H9 (cell line): ENCODE measurements around the gene PRTFDC1. TPM values are rescaled to one million over a fixed set of nuclear protein-coding genes. Genes with fewer than 3 reads are reported as not detected.

ENCODE experiments used
- DNase-seq: peaks from one replicate; pipeline ENCODE4 v3.0.0-alpha.2; 2017
- H2AFZ ChIP-seq: one replicate; pipeline ENCODE4 v1.6.1; 2013; ENCODE audit warnings: mild to moderate bottlenecking, low read length, control low read depth, moderate library complexity
- H2AK5ac ChIP-seq: 2 replicates; pipeline ENCODE4 v1.6.1; 2013; ENCODE audit warnings: low read length, control low read depth, mixed read lengths; ENCODE audit not compliant: insufficient read length
- H2BK120ac ChIP-seq: one replicate; pipeline ENCODE4 v1.6.1; 2013; ENCODE audit warnings: low read depth, mild to moderate bottlenecking, low read length, control low read depth, inconsistent platforms; ENCODE audit not compliant: poor library complexity, severe bottlenecking
- H2BK12ac ChIP-seq: 2 replicates; pipeline ENCODE4 v1.6.1; 2013; ENCODE audit warnings: low read length, control low read depth, mixed read lengths, low read depth; ENCODE audit not compliant: insufficient read length
- H2BK15ac ChIP-seq: 2 replicates; pipeline ENCODE4 v1.6.1; 2013; ENCODE audit warnings: low read depth, low read length, control low read depth
- H2BK20ac ChIP-seq: one replicate; pipeline ENCODE4 v1.6.1; 2013; ENCODE audit warnings: low read depth, mild to moderate bottlenecking, low read length, control low read depth, inconsistent platforms; ENCODE audit not compliant: poor library complexity, severe bottlenecking
- H2BK5ac ChIP-seq: 2 replicates; pipeline ENCODE4 v1.6.1; 2013; ENCODE audit warnings: low read length, control low read depth, mixed read lengths; ENCODE audit not compliant: insufficient read length
- H3K14ac ChIP-seq: 2 replicates; pipeline ENCODE4 v1.6.1; 2013; ENCODE audit warnings: low read length, control low read depth; ENCODE audit not compliant: insufficient read depth
- H3K18ac ChIP-seq: 2 replicates; pipeline ENCODE4 v1.6.1; 2013; ENCODE audit warnings: low read depth, mild to moderate bottlenecking, mixed read lengths, low read length, control low read depth; ENCODE audit not compliant: insufficient read length
- H3K23ac ChIP-seq: 2 replicates; pipeline ENCODE4 v1.6.1; 2013; ENCODE audit warnings: low read length, control low read depth, mixed read lengths, low read depth; ENCODE audit not compliant: insufficient read length
- H3K23me2 ChIP-seq: 2 replicates; pipeline ENCODE4 v1.6.1; 2013; ENCODE audit warnings: low read depth, mild to moderate bottlenecking, mixed read lengths, low read length, control low read depth; ENCODE audit not compliant: insufficient read length, poor library complexity, severe bottlenecking
- H3K27ac ChIP-seq: 2 replicates; pipeline ENCODE4 v1.5.1; 2013; ENCODE audit warnings: low read length, control low read depth, mixed read lengths, low read depth; ENCODE audit not compliant: insufficient read length
- H3K27me3 ChIP-seq: 2 replicates; pipeline ENCODE4 v1.6.1; 2013; ENCODE audit warnings: low read length, control low read depth, inconsistent platforms; ENCODE audit not compliant: insufficient read depth
- H3K4ac ChIP-seq: 2 replicates; pipeline ENCODE4 v1.6.1; 2013; ENCODE audit warnings: low read depth, mild to moderate bottlenecking, control low read depth, inconsistent platforms, low read length, moderate library complexity
- H3K4me1 ChIP-seq: 2 replicates; pipeline ENCODE4 v1.6.1; 2013; ENCODE audit warnings: low read length, control low read depth, inconsistent platforms; ENCODE audit not compliant: insufficient read depth
- H3K4me2 ChIP-seq: 2 replicates; pipeline ENCODE4 v1.6.1; 2013; ENCODE audit warnings: low read length, control low read depth, mixed read lengths; ENCODE audit not compliant: insufficient read length, insufficient read depth
- H3K56ac ChIP-seq: 2 replicates; pipeline ENCODE4 v1.6.1; 2013; ENCODE audit warnings: low read depth, mild to moderate bottlenecking, mixed read lengths, low read length, control low read depth; ENCODE audit not compliant: insufficient read length
- H3K79me1 ChIP-seq: 2 replicates; pipeline ENCODE4 v1.6.1; 2013; ENCODE audit warnings: low read depth, mild to moderate bottlenecking, moderate library complexity, low read length, control low read depth, inconsistent platforms; ENCODE audit not compliant: insufficient read depth, poor library complexity, severe bottlenecking
- H3K79me2 ChIP-seq: 2 replicates; pipeline ENCODE4 v1.6.1; 2013; ENCODE audit warnings: low read length, control low read depth, inconsistent platforms; ENCODE audit not compliant: insufficient read depth
- H3K9ac ChIP-seq: 2 replicates; pipeline ENCODE4 v1.6.1; 2013; ENCODE audit warnings: low read length, control low read depth, mixed read lengths; ENCODE audit not compliant: insufficient read length; ENCODE audit errors: extremely low read depth
- H3K9me3 ChIP-seq: one replicate; pipeline ENCODE4 v1.6.1; 2013; ENCODE audit warnings: low read depth, low read length, inconsistent platforms; ENCODE audit not compliant: control insufficient read depth
- H3T11ph ChIP-seq: one replicate; pipeline ENCODE4 v1.6.1; 2013; ENCODE audit warnings: mild to moderate bottlenecking, low read length, control low read depth, inconsistent platforms
- H4K20me1 ChIP-seq: one replicate; pipeline ENCODE4 v1.6.1; 2013; ENCODE audit not compliant: control insufficient read depth, insufficient read length, insufficient read depth
- H4K5ac ChIP-seq: 2 replicates; pipeline ENCODE4 v1.6.1; 2013; ENCODE audit warnings: low read depth, mild to moderate bottlenecking, mixed read lengths, low read length, control low read depth; ENCODE audit not compliant: insufficient read length
- H4K8ac ChIP-seq: replicated peaks from 2 replicates; pipeline ENCODE4 v1.6.1; 2013; ENCODE audit warnings: low read length, control low read depth, mixed read lengths, low read depth; ENCODE audit not compliant: insufficient read length
- H4K91ac ChIP-seq: 2 replicates; pipeline ENCODE4 v1.6.1; 2013; ENCODE audit warnings: low read depth, mild to moderate bottlenecking, moderate library complexity, mixed read lengths, low read length, control low read depth; ENCODE audit not compliant: insufficient read length
- H3K27ac Mint-ChIP-seq, 3 experiments: 2 replicates in 2 of 3; 3 replicates in 1 of 3; pipeline ENCODE4 v1.8.0; 2020 to 2021; ENCODE audit warnings: mixed read lengths in 3 of 3, mild to moderate bottlenecking in 1 of 3, moderate library complexity in 1 of 3
- H3K27me3 Mint-ChIP-seq: 2 replicates; pipeline ENCODE4 v1.8.0; 2021; ENCODE audit warnings: low read depth, mild to moderate bottlenecking, moderate library complexity, mixed read lengths
- H3K36me3 Mint-ChIP-seq, 3 experiments: 2 replicates in 2 of 3; 3 replicates in 1 of 3; pipeline ENCODE4 v1.8.0; 2020 to 2021; ENCODE audit warnings: low read depth in 3 of 3, mixed read lengths in 3 of 3; ENCODE audit not compliant: insufficient read depth in 1 of 3
- H3K4me1 Mint-ChIP-seq, 2 experiments: 2 replicates each; pipeline ENCODE4 v1.8.0; 2020; ENCODE audit warnings: mixed read lengths in 2 of 2
- H3K4me3 Mint-ChIP-seq, 2 experiments: 2 replicates in 1 of 2; 3 replicates in 1 of 2; pipeline ENCODE4 v1.8.0; 2020 to 2021; ENCODE audit warnings: mild to moderate bottlenecking in 2 of 2, mixed read lengths in 2 of 2, moderate library complexity in 1 of 2
- H3K9me3 Mint-ChIP-seq, 2 experiments: 2 replicates in 1 of 2; 3 replicates in 1 of 2; pipeline ENCODE4 v1.8.0; 2020; ENCODE audit warnings: mild to moderate bottlenecking in 2 of 2, mixed read lengths in 2 of 2, moderate library complexity in 1 of 2
- WGBS: extraction: QIAGEN DNeasy Blood & Tissue Kit; methylation state at CpG from one replicate; pipeline ENCODE4 v1.1.7; 2013; ENCODE audit warnings: missing lambda C conversion rate, low lambda C conversion rate, mixed read lengths; ENCODE audit not compliant: insufficient read length; ENCODE audit errors: extremely low coverage; 5-methylcytosine and 5-hydroxymethylcytosine counted together
- total RNA-seq: library from RNA; stranded (reverse); gene quantifications from 2 replicates; pipeline ENCODE4 v1.2.1, GENCODE V29; 2021
- TF ChIP-seq, protein P1 (sequence below): fragments of 200-600 bp; sonication (generic); conservative IDR thresholded peaks from 3 replicates; pipeline ENCODE4 v1.8.0; 2021; ENCODE audit warnings: antibody characterized with exemption, mild to moderate bottlenecking

Gene PRTFDC1
- total RNA-seq, 1 experiment from 2014 or later = 7.5 TPM

DNA sequence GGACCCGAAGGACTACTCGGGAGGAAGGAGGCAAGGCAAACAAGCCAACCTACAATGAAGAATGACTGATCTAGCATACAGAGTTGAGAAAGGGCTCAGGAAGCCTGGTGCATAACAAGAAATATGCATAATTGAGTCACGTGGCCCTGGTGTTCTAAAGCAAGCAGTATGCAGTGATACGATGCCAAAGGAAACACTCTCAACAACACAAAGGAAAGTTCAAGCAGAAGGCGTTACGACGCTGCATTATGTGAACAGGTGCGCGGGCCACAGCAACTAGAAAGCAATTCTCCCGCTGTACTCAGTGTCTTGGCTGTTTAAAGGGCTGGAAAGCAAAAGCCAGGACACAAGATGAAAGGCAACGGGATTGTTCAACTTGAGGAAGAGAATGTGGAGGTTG, 100.8 kb downstream of the PRTFDC1 start:
- Histone ChIP-seq H3K23ac (no peak overlapping the region), H3K79me2 (no peaks in the 10 kb centered on the region), H3K4me1 (peaks cover 6% of the 10 kb centered on the region; the same call in 1 of the 2 replicates), H2BK12ac (no peak overlapping the region), H3K4ac (no peak overlapping the region), H3K9ac (no peak overlapping the region), H2BK120ac (no peak overlapping the region), H2BK5ac (no peak overlapping the region), H4K20me1 (no peaks in the 10 kb centered on the region), H4K5ac (no peak overlapping the region), H3K56ac (no peak overlapping the region), H3K27me3 (no peaks in the 10 kb centered on the region), H3K14ac (no peak overlapping the region), H3K27ac (no peak overlapping the region), H4K8ac (no peak overlapping the region), H2AFZ (no peak overlapping the region), H3K4me2 (no peak overlapping the region), H4K91ac (no peak overlapping the region), H3T11ph (no peak overlapping the region), H2BK15ac (no peak overlapping the region), H3K23me2 (no peaks in the 10 kb centered on the region), H3K18ac (no peak overlapping the region), H2AK5ac (no peak overlapping the region), H3K9me3 (no peaks in the 10 kb centered on the region), H2BK20ac (no peak overlapping the region), H3K79me1 (no peaks in the 10 kb centered on the region)
- Mint-ChIP-seq H3K4me1 (peaks cover 32 to 37% of the 10 kb centered on the region in 2 experiments), H3K27me3 (no peaks in the 10 kb centered on the region), H3K27ac (no peak overlapping the region; a peak in 1 of 7 replicates), H3K9me3 (no peaks in the 10 kb centered on the region), H3K36me3 (no peaks in the 10 kb centered on the region), H3K4me3 (no peak overlapping the region)
- TF ChIP-seq, protein P1, sequence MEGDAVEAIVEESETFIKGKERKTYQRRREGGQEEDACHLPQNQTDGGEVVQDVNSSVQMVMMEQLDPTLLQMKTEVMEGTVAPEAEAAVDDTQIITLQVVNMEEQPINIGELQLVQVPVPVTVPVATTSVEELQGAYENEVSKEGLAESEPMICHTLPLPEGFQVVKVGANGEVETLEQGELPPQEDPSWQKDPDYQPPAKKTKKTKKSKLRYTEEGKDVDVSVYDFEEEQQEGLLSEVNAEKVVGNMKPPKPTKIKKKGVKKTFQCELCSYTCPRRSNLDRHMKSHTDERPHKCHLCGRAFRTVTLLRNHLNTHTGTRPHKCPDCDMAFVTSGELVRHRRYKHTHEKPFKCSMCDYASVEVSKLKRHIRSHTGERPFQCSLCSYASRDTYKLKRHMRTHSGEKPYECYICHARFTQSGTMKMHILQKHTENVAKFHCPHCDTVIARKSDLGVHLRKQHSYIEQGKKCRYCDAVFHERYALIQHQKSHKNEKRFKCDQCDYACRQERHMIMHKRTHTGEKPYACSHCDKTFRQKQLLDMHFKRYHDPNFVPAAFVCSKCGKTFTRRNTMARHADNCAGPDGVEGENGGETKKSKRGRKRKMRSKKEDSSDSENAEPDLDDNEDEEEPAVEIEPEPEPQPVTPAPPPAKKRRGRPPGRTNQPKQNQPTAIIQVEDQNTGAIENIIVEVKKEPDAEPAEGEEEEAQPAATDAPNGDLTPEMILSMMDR = no peak
- no peak for DNase-seq
- WGBS = no CpG with 5 or more reads among the region's 11 CpGs
